Subcutaneous adipose tissue (tissue), 4 donors: Measurements from ENCODE around the gene LRRC72. TPM values are rescaled to one million over a fixed set of nuclear protein-coding genes. Genes with fewer than 3 reads are reported as not detected.

Experiments
- total RNA-seq, 4 donors: library from RNA; depleted of rRNA; stranded (reverse); fragments of >200 nt; gene quantifications; one replicate each; pipeline ENCODE4 v1.1.0, GENCODE V29; 2016
- TF ChIP-seq, protein P1 (sequence below): fragments of 450-650 bp; IDR thresholded peaks from one replicate; pipeline ENCODE4 v1.5.1; 2016; ENCODE audit warnings: low read depth, mild to moderate bottlenecking, control low read depth, antibody characterized with exemption, moderate library complexity

Gene LRRC72
- total RNA-seq, 4 donors from 2014 or later: not detected

DNA sequence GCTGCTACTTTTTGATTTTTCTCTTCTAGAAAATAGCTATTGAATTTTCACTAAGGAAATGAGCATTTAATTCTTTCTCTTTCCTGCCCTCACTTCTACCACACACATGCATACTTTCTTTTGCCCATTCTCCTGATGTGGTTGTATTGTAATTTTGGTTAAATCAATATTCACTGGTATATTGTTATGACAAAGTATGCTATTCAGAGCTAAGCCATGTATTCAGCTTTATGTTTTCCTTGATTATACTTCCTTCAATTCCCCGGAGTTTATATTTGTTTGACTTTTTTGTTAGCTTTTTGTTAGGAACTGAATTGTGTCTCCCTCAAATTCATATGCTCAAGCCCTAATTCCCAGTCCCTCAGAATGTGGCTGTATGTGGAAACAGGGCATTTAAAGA is 24.0 kb downstream of the LRRC72 start:
- TF ChIP-seq, protein P1, sequence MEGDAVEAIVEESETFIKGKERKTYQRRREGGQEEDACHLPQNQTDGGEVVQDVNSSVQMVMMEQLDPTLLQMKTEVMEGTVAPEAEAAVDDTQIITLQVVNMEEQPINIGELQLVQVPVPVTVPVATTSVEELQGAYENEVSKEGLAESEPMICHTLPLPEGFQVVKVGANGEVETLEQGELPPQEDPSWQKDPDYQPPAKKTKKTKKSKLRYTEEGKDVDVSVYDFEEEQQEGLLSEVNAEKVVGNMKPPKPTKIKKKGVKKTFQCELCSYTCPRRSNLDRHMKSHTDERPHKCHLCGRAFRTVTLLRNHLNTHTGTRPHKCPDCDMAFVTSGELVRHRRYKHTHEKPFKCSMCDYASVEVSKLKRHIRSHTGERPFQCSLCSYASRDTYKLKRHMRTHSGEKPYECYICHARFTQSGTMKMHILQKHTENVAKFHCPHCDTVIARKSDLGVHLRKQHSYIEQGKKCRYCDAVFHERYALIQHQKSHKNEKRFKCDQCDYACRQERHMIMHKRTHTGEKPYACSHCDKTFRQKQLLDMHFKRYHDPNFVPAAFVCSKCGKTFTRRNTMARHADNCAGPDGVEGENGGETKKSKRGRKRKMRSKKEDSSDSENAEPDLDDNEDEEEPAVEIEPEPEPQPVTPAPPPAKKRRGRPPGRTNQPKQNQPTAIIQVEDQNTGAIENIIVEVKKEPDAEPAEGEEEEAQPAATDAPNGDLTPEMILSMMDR: no peak

DNA sequence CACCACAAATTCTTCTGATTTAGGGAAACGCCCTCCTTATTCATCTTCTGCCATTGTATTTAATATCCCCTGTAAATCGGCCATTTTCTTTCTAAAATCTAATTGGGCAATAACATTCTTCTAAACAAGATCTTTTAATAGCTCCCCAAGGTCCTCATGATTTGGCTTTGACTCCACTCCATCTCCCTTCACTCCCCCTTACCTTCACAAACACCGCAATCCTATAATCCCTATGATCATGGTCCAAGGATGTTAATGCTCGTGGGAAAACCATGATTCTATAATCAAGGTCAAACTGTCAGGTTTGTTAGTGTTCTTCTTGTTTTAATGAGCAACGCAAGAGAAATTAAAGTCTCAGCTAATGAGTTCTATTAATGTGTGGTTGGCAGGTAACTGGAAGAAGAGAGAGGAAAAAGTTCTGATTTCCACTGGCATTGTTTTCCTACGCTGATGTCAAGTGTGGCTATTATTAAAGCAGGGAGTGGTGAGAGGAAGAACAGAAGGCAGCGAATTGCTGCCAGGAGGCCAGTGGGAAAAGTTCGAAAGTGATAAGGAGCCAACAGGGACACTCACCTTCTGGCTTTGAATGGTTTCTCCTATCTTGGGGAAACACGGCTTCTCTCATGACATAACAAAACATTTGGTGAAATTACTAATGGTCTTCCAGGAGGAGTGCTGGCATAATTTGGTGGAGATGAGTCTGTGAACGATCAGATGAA is 28.1 kb downstream of the LRRC72 start:
- TF ChIP-seq, protein P1: no peak

DNA sequence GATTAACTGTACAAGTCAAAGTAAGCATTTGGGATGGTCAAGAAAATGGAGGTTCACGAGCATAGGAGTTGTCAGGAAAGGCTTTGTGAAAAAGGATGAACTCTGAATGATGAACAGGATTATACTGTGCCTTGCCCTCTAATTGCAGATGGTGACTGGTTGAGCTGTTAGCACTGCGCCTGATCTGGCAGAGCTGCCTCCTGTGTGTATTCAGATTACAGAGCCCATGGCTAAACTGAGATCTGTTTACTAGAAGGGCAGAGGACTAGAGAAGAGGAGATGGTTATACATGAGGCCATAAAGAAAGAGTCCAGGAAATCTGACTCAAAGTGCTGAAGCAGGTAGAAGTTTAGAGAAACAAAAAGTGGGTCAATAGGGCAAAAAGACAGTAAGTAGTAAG is 29.7 kb downstream of the LRRC72 start:
- TF ChIP-seq, protein P1: no peak

DNA sequence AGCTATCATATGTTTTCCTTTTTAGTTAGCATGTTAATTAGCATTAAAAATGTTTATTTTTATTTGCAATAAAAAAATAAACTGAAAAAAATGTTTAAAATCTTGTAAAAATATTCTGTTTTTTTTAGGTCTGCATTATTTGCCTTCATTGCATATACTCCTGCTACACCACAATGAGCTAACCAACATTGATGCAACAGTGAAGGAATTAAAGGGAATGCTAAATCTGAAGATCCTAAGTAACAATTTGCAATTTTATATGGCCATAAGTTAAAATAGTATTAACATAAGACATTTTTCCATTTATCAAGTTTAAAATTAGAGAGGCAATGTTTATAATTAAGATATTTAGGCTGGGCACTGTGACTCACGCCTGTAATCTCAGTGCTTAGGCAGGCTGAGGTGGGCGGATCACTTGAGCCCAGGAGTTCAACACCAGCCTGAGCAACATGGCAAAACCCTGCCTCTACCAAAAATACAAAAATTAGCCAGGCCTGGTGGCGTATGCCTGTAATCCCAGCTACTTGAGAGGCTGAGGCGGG is 32.2 kb downstream of the LRRC72 start:
- TF ChIP-seq, protein P1: no peak

DNA sequence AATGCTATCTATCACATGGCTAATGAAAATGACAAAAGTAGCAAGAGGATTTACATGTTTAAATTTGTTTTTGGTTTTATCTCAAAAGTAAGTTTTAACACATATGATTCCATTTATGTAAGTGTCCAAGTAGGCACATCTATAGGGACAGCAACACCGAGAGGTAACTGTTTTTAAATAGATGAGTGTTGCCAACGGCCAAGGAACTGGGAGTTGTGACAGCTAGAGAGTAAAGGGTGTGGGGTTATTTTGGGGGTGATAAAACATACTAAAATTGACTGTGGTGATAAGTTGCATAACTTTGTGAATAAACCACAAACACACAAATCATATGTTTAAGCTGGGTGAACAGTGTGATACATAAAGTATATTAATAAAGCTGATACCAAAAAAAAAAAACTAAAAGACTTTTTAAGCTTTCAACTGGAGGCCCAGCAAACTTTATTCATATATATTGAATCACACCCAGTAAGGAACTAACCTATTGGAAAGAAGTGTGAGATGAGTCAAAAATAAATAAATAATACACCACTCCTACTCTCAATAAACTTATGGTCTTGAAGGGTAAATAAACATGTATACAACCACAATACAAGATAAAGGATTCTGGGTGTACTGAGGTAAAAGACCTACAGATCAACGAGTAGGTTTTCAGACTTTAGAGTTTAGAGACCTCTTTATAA is 33.0 kb downstream of the LRRC72 start:
- TF ChIP-seq, protein P1: no peak

DNA sequence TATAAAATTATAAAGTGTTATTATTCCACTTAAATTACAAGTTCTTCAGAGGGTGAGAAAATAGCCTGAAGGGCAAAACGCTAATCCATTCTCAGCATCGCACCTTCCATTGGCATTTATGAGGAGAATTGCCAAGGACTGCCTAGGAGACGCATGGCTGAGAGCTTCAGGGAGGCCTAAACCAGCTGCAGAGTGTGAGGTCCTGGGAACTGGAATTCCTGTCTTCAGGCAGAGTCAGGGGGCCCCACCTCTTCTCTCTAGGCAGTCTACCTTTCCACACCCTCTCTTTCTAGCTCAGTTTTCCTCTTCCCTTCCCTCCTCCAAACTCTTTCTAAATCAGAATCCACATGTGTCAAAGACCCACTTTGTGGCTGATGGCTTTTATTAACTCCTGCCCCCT is 35.3 kb downstream of the LRRC72 start:
- TF ChIP-seq, protein P1: no peak

DNA sequence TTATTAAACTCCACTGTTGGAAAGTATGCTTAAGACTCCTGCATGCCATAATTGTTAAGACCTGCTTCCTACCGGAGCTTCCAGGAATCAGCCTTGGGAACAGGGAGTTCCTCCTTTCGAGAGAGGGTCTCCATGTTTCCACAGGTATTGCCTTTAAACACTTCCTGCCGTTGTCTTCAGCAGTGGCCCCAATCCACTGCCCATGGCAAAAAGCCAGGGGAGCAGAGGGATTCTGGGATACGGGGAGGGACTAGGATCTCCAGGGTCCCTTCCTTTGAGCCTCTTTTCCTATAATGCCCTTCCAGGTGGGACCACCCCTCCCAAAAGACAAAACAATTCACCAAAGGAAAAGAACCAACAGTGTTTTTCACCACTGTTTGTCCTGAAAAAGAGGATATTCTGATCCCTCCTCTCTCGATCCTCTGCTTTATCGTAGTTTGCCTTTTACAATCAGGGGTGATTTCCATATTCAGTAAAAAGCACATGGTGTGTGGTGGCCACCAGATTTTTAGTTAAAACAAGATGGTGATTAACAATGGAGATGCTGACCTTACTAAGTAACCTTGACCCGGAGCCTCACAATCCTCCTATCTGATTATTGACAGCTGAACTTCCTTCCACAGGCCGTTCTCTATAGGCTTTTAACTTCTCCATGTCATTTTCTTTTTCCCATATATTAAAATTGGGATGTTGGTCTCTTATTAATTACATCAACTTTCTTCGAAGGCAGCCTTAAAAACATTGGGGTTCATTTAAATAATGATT is 36.0 kb downstream of the LRRC72 start:
- TF ChIP-seq, protein P1: no peak
